Measurements from ENCODE around the gene RDX. TPM values are rescaled to one million over a fixed set of nuclear protein-coding genes. Genes with fewer than 3 reads are reported as not detected.
A peak's percentile ranks its signal among the peaks of the same experiment; 100 is the strongest.
"Not testable (repeated sequence)": the region's sequence is repeated elsewhere in the genome, so short reads cannot be mapped to it uniquely, and the experiment has no call there.

RDX gene
- total RNA-seq, 1 donor from 2014 or later: 115 TPM

GRCh38 chr11:110219006-110219785, 77.2 kb downstream of the RDX start:
- H3K9me3 Mint-ChIP-seq: no peaks in the 10 kb centered on the region
- no peak for TF ChIP-seq CTCF (conservative IDR thresholded peaks at IDR 0.05)
- no peak for DNase-seq (ENCODE audit: extremely low spot score, unreplicated experiment)
- peaks cover 4% of the 10 kb centered on the region for H3K36me3 Mint-ChIP-seq
- H3K4me1 Mint-ChIP-seq (ENCODE audit: unreplicated experiment): no peaks in the 10 kb centered on the region
- no peak overlapping the region for H3K4me3 Mint-ChIP-seq
- no peak overlapping the region for H3K27ac Mint-ChIP-seq
- H3K27me3 Mint-ChIP-seq: no peaks in the 10 kb centered on the region

- H3K36me3 Mint-ChIP-seq: peaks cover 4% of the 10 kb centered on the region
- no peaks in the 10 kb centered on the region for H3K27me3 Mint-ChIP-seq
- no peak for TF ChIP-seq CTCF (conservative IDR thresholded peaks at IDR 0.05)
- DNase-seq (ENCODE audit: extremely low spot score, unreplicated experiment): no peak
- no peaks in the 10 kb centered on the region for H3K9me3 Mint-ChIP-seq
- no peak overlapping the region for H3K27ac Mint-ChIP-seq
- no peak overlapping the region for H3K4me3 Mint-ChIP-seq
- no peaks in the 10 kb centered on the region for H3K4me1 Mint-ChIP-seq (ENCODE audit: unreplicated experiment)
Observed at GRCh38 chr11:110217936-110218335, 78.5 kb downstream of the RDX start.

- no peak overlapping the region for H3K27ac Mint-ChIP-seq
- H3K27me3 Mint-ChIP-seq: no peaks in the 10 kb centered on the region
- H3K4me1 Mint-ChIP-seq (ENCODE audit: unreplicated experiment): no peaks in the 10 kb centered on the region
Observed at GRCh38 chr11:110217223-110217877, 79.1 kb downstream of the RDX start.

GRCh38 chr11:110209313-110209694, 87.1 kb downstream of the RDX start:
- not testable (repeated sequence) for H3K36me3 Mint-ChIP-seq; H3K4me1 Mint-ChIP-seq (ENCODE audit: unreplicated experiment); DNase-seq (ENCODE audit: extremely low spot score, unreplicated experiment); H3K9me3 Mint-ChIP-seq; H3K27me3 Mint-ChIP-seq; H3K27ac Mint-ChIP-seq
- H3K4me3 Mint-ChIP-seq: peak overlapping the region; percentile 83

More at GRCh38 chr11:110217223-110217877, 79.1 kb downstream of the RDX start:
- no peak for DNase-seq (ENCODE audit: extremely low spot score, unreplicated experiment)
- TF ChIP-seq CTCF (conservative IDR thresholded peaks at IDR 0.05): no peak
- H3K9me3 Mint-ChIP-seq: no peaks in the 10 kb centered on the region
- no peak overlapping the region for H3K4me3 Mint-ChIP-seq
- peaks cover 4% of the 10 kb centered on the region for H3K36me3 Mint-ChIP-seq

GRCh38 chr11:110208678-110209312, 87.6 kb downstream of the RDX start:
- not testable (repeated sequence) for H3K27ac Mint-ChIP-seq; H3K27me3 Mint-ChIP-seq; H3K4me1 Mint-ChIP-seq (ENCODE audit: unreplicated experiment); DNase-seq (ENCODE audit: extremely low spot score, unreplicated experiment); H3K9me3 Mint-ChIP-seq; H3K36me3 Mint-ChIP-seq
- peak; percentile 46 for TF ChIP-seq CTCF (conservative IDR thresholded peaks at IDR 0.05)
- peak overlapping the region; percentile 83 for H3K4me3 Mint-ChIP-seq

GRCh38 chr11:110207123-110207522, 89.3 kb downstream of the RDX start:
- H3K27me3 Mint-ChIP-seq: no peaks in the 10 kb centered on the region
- H3K4me1 Mint-ChIP-seq (ENCODE audit: unreplicated experiment): no peaks in the 10 kb centered on the region
- no peaks in the 10 kb centered on the region for H3K36me3 Mint-ChIP-seq
- no peak overlapping the region for H3K4me3 Mint-ChIP-seq
- TF ChIP-seq CTCF (conservative IDR thresholded peaks at IDR 0.05): no peak
- H3K27ac Mint-ChIP-seq: no peak overlapping the region
- DNase-seq (ENCODE audit: extremely low spot score, unreplicated experiment): no peak
- no peaks in the 10 kb centered on the region for H3K9me3 Mint-ChIP-seq
